ENCODE measurements around the gene TRIM62.
A peak's percentile ranks its signal among the peaks of the same experiment; 100 is the strongest.

DNA sequence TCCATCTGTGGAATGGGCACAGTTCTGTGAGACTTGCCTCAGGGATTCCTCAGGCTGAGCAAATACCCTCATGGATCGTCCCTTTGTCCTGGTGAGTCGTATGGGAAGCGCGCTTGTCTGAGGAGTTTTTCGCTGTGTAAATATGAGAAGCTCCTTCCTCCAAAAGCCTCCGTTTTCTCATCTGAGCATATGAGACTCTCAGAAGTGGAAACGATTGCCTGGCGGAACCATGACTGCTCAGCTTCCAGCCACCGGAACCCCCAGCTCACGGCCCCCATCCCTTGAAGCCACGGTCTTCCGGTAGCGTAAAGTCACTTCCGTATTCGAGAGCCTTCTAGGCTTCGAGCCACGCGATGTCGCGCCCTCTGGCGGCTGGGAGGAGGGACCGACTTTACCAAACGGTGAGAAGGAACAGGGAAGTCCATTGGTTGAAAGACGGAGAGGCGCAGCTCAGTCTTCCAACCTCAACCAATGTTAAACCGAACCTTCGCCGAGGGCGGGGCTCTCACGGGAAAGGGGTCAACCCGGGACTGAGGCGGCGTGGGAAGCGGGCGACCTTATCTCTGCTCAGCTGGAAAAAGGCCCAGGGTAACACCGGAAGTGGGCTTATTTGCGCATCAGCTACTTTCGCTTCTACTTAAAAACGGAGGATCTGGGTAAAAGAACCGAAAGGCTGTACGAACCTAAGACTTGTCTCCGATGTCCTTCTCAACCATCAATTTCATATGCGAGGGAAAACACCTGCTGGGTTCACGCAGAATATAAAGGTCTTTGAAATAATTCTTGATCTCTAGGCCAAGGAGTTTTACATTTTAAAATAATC lies 54.6 kb downstream of the TRIM62 start:
- peak; percentile 95 for TF ChIP-seq POLR2A (IDR thresholded peaks at IDR 0.05; ENCODE audit: low read depth, low read length)
- peak; percentile 94 for TF ChIP-seq POLR2AphosphoS5 (IDR thresholded peaks at IDR 0.05; ENCODE audit: low read depth, low read length)
